Tibial nerve (tissue), 4 donors: ENCODE measurements around the gene GALNT8. TPM values are rescaled to one million over a fixed set of nuclear protein-coding genes. Genes with fewer than 3 reads are reported as not detected.

Experiments used
- DNase-seq, 2 donors: peaks; one replicate each; pipeline ENCODE4 v3.0.0-alpha.2; 2019; ENCODE audit warnings: low spot score in 2 of 2
- H3K27ac ChIP-seq, 4 donors: fragments of 200-600 bp; sonication (generic) in 3 of 4; one replicate each; pipeline ENCODE4 v1.5.1; 2017 to 2019; ENCODE audit warnings: mild to moderate bottlenecking in 1 of 4
- H3K27me3 ChIP-seq, 2 donors: fragments of 200-600 bp; sonication (generic) in 1 of 2; one replicate each; pipeline versions ENCODE4 v1.5.1 to v1.6.0; 2017 to 2019
- H3K36me3 ChIP-seq, 3 donors: fragments of 200-600 bp; sonication (generic); one replicate each; pipeline ENCODE4 v1.5.1; 2018 to 2019
- H3K4me1 ChIP-seq, 4 donors: fragments of 200-600 bp; sonication (generic) in 3 of 4; one replicate each; pipeline ENCODE4 v1.5.1; 2017 to 2019
- H3K4me3 ChIP-seq, 4 donors: fragments of 200-600 bp; sonication (generic) in 3 of 4; one replicate each; pipeline ENCODE4 v1.5.1; 2017 to 2019; ENCODE audit warnings: mild to moderate bottlenecking in 1 of 4, moderate library complexity in 1 of 4
- H3K9me3 ChIP-seq, 4 donors: fragments of 200-600 bp; sonication (generic) in 3 of 4; one replicate each; pipeline ENCODE4 v1.5.1; 2017 to 2019
- EP300 ChIP-seq, 2 donors: sonication (generic); formaldehyde crosslinking; IDR thresholded peaks; one replicate each; pipeline ENCODE4 v1.6.1; 2017; ENCODE audit warnings: antibody characterized with exemption in 2 of 2, mild to moderate bottlenecking in 1 of 2
- POLR2A ChIP-seq, 2 donors: fragments of 450-650 bp; IDR thresholded peaks; one replicate each; pipeline ENCODE4 v1.6.1; 2017; ENCODE audit warnings: antibody characterized with exemption in 2 of 2, mild to moderate bottlenecking in 2 of 2, moderate library complexity in 2 of 2
- WGBS, 2 donors: methylation state at CpG; one replicate each; pipeline ENCODE4 v1.1.5; 2018; 5-methylcytosine and 5-hydroxymethylcytosine counted together
- total RNA-seq, 4 donors: library from RNA; depleted of rRNA; stranded (reverse); fragments of >200 nt; gene quantifications; one replicate each; pipeline ENCODE4 v1.1.0, GENCODE V29; 2016
- TF ChIP-seq, protein P1 (sequence below), 5 experiments: fragments of 200-600 bp in 3 of 5; fragments of 450-650 bp in 2 of 5; sonication (generic) in 3 of 5; IDR thresholded peaks; one replicate each; pipeline ENCODE4 v1.5.1; 2016 to 2019; ENCODE audit warnings: antibody characterized with exemption in 5 of 5, mild to moderate bottlenecking in 3 of 5, moderate library complexity in 2 of 5

Gene GALNT8
- total RNA-seq, 4 donors from 2014 or later, result 0.44 to 3.1 (median 1.9) TPM

DNA sequence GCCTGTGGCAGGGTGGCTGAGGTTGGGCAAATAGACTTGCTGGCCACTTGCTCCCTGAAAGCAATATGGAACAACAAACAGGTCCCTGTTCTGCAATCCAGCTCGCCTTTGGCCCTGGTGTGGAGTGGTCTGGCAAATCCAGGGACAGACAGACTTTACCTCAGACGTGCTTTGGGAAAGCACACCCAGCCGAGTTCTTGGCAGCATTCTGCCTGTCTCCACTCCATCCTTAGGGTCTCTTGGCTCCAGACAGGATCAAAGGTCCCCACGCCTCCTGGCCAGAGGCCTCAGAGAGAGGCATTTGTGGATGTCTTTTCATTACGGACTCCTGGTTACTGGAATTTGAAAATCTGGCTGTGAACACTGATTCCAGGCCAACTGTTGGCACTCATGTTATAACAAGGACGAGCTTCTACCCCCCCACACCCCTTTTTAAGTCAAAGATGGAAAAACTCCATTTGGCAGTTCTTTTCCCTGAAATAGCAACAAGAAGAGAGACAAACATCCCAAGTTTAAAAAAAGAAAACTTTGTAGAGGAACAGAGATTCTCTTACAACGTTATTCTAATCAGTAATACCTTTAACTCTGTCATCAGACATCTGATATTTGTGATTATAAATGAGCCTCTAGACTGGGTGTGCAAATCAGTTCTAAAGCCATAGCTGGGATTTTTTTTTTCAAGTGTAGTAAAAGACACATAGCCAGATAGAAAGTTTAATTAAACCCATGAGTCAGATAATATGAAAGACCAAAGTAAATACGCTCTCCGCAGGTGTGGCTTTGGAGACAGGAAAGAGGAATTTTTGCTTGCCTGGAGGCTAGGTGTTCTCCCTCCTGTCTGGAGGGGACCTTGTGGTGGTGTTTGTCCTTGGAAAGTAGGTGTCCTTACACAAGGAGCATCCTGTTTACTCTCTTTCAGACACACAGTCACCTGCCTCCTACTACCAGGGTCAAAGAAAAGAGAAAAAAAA is 60.7 kb downstream of the GALNT8 start:
- peak; percentile 55 to 66 for DNase-seq
- WGBS, 2 donors, result 54 to 60% methylated on average over 9 of the region's 9 CpGs
- H3K4me3 ChIP-seq, result no peak overlapping the region

DNA sequence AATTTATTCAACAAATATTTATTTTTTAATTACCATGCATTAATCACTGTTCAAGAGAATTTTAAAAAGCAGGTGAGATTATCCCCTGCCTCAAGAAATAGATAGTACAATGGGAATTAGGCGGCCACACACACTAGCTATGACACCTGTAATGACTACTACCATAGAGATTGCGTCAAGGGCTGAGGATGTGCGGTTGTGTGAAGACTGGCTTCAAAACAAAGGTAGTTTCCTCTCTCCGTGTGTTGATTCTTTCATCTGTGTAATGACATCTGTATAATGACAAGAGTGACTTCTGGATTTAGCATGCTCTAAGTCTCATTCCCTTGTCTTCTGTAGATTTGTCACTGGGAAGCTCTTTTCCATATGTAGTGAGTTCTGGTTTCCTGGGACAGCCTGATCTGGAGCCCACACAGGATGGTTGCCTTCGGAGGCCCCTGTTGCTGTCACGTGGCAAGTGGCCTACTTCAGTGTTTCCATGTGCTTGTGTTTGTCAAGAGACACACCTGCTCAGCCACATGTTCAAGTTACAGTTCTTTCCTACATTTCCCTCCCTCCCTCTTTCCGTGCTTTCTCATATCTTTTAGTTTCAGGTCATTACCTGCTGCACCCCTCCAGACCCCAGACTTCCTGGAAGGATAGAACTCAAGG is 64.3 kb downstream of the GALNT8 start:
- H3K27ac ChIP-seq, result no peak overlapping the region
- no peaks in the 10 kb centered on the region for H3K27me3 ChIP-seq
- H3K4me1 ChIP-seq, result peaks cover 0 to 14% (median 0%) of the 10 kb centered on the region in 4 donors
- H3K9me3 ChIP-seq, result peaks cover 0 to 3% (median 0%) of the 10 kb centered on the region in 4 donors
- H3K4me3 ChIP-seq, result no peak overlapping the region
- DNase-seq, result no peak
- WGBS, 2 donors, result 85 to 89% methylated on average over 7 of the region's 7 CpGs
- TF ChIP-seq POLR2A (IDR thresholded peaks at IDR 0.05) (no peak), EP300 (IDR thresholded peaks at IDR 0.05) (no peak)
- TF ChIP-seq, protein P1, sequence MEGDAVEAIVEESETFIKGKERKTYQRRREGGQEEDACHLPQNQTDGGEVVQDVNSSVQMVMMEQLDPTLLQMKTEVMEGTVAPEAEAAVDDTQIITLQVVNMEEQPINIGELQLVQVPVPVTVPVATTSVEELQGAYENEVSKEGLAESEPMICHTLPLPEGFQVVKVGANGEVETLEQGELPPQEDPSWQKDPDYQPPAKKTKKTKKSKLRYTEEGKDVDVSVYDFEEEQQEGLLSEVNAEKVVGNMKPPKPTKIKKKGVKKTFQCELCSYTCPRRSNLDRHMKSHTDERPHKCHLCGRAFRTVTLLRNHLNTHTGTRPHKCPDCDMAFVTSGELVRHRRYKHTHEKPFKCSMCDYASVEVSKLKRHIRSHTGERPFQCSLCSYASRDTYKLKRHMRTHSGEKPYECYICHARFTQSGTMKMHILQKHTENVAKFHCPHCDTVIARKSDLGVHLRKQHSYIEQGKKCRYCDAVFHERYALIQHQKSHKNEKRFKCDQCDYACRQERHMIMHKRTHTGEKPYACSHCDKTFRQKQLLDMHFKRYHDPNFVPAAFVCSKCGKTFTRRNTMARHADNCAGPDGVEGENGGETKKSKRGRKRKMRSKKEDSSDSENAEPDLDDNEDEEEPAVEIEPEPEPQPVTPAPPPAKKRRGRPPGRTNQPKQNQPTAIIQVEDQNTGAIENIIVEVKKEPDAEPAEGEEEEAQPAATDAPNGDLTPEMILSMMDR (IDR thresholded peaks at IDR 0.05), result no peak
- H3K36me3 ChIP-seq, result no peaks in the 10 kb centered on the region

More for the DNA sequence above, 60.7 kb downstream of the GALNT8 start:
- Histone ChIP-seq H3K27ac (peak overlapping the region in 1 of 4 donors; percentile 38), H3K9me3 (peaks cover 0 to 3% (median 0%) of the 10 kb centered on the region in 4 donors), H3K27me3 (no peaks in the 10 kb centered on the region), H3K36me3 (no peaks in the 10 kb centered on the region), H3K4me1 (peaks cover 0 to 14% (median 0%) of the 10 kb centered on the region in 4 donors)
- peak in 1 of 2 donors; percentile 62 for TF ChIP-seq EP300 (IDR thresholded peaks at IDR 0.05)
- TF ChIP-seq, protein P1 (IDR thresholded peaks at IDR 0.05), result no peak

DNA sequence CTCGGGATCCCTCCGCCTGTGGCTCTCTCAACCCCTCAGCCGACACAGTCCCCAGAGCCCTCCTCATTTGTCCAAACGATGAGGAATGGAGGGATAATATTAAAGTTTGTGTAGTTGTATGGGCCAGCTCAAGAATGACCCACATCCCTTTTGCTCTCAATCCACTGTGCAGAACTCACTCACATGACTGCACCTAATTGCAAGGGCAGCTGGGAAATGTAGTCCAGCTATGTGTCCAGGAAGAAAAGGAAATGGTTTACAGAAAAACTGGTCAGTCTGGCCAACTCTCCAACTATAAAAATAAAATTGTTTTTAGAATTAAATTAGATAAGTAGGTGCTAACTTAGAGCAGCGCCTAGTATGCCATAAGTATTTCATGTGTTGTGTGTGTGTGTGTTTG is 66.6 kb downstream of the GALNT8 start:
- no peaks in the 10 kb centered on the region for H3K4me1 ChIP-seq
- peaks cover 0 to 3% (median 0%) of the 10 kb centered on the region in 4 donors for H3K9me3 ChIP-seq
- DNase-seq, result no peak
- H3K27ac ChIP-seq, result no peak overlapping the region
- no peaks in the 10 kb centered on the region for H3K36me3 ChIP-seq
- TF ChIP-seq EP300 (IDR thresholded peaks at IDR 0.05) (no peak), POLR2A (IDR thresholded peaks at IDR 0.05) (no peak)
- TF ChIP-seq, protein P1 (IDR thresholded peaks at IDR 0.05), result no peak
- H3K27me3 ChIP-seq, result no peaks in the 10 kb centered on the region
- 91 to 95% methylated on average over 5 of the region's 5 CpGs for WGBS, 2 donors
- no peak overlapping the region for H3K4me3 ChIP-seq

DNA sequence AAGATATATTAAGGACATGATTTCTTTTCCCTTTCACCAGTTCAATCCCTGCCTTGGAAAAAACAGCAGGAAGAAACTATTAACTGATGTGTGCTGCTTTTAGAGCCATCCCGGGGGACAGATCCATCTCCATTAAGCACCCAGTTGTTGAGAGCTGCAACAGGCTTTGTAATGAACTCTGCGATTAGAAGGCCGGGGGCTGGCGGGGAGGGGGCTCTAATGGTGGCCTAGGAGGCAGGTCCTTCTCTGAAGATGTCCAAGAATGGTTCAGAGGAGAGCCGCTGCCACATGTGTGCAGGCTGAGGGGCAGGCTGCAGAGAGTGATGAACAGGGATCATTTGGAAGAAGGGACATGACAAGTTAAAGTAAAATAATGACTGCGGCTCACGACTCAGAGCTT is 67.8 kb downstream of the GALNT8 start:
- TF ChIP-seq, protein P1 (IDR thresholded peaks at IDR 0.05), result no peak
- TF ChIP-seq EP300 (IDR thresholded peaks at IDR 0.05) (no peak), POLR2A (IDR thresholded peaks at IDR 0.05) (no peak)
- Histone ChIP-seq H3K9me3 (peaks cover 0 to 3% (median 0%) of the 10 kb centered on the region in 4 donors), H3K36me3 (no peaks in the 10 kb centered on the region), H3K27ac (no peak overlapping the region), H3K4me1 (no peaks in the 10 kb centered on the region), H3K27me3 (no peaks in the 10 kb centered on the region), H3K4me3 (no peak overlapping the region)
- no peak for DNase-seq
- WGBS, 2 donors, result 40 to 47% methylated on average over 7 of the region's 7 CpGs

DNA sequence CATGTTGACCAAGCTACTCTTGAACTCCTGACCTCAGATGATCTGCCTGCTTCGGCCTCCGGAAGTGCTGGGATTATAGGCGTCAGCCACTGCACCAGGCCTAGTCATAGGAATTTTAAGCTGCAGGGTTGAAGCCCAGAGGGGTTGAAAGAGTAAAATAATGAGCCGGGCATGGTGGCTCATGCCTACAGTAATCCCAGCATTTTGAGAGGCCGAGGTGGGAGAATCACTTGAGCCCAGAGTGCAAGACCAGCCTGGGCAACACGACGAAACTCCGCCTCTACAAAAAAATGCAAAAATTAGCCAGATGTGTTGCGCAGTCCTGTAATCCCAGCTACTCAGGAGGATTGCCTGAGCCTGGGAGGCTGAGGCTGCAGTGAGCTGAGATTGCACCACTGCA is 69.6 kb downstream of the GALNT8 start:
- TF ChIP-seq POLR2A (IDR thresholded peaks at IDR 0.05) (no peak), EP300 (IDR thresholded peaks at IDR 0.05) (no peak)
- TF ChIP-seq, protein P1 (IDR thresholded peaks at IDR 0.05), result no peak
- Histone ChIP-seq H3K9me3 (no peaks in the 10 kb centered on the region), H3K27me3 (no peaks in the 10 kb centered on the region), H3K36me3 (no peaks in the 10 kb centered on the region), H3K4me1 (no peaks in the 10 kb centered on the region), H3K27ac (no peak overlapping the region), H3K4me3 (no peak overlapping the region)
- DNase-seq, result no peak
- 93 to 95% methylated on average over 9 of the region's 9 CpGs for WGBS, 2 donors
